ENCODE results near the gene ZNF555. TPM values are rescaled to one million over a fixed set of nuclear protein-coding genes. Genes with fewer than 3 reads are reported as not detected.

ZNF555 gene
- total RNA-seq, 4 donors from 2014 or later, result 2.6 to 6.4 (median 3.9) TPM

GRCh38 chr19:2802826-2803225, 38.4 kb upstream of the ZNF555 start:
- no peak overlapping the region for H3K4me3 ChIP-seq
- 90 to 98% methylated on average over 2 to 17 of the region's 17 CpGs for WGBS, 2 donors (ENCODE audit: low coverage in 1 of 2)
- H3K36me3 ChIP-seq, result no peaks in the 10 kb centered on the region
- intact Hi-C loops (cut with DNase I; ENCODE audit: low total_unique reads) (no loop called here), in situ Hi-C loops (cut with MboI; ENCODE audit: low pct_ligation_motif_present in 1 of 4, low pct_unique_long_range_greater_than_20kb in 1 of 4, low sequenced_read_pairs in 3 of 4) (no loop called here)
- no peaks in the 10 kb centered on the region for H3K9me3 ChIP-seq
- no peak overlapping the region for H3K27ac ChIP-seq
- TF ChIP-seq POLR2AphosphoS5 (IDR thresholded peaks at IDR 0.05) (no peak), POLR2A (IDR thresholded peaks at IDR 0.05) (no peak), EP300 (IDR thresholded peaks at IDR 0.05; ENCODE audit: low read depth) (no peak), CTCF (IDR thresholded peaks at IDR 0.05) (no peak)
- H3K4me1 ChIP-seq, result no peaks in the 10 kb centered on the region
- no peaks in the 10 kb centered on the region for H3K27me3 ChIP-seq
- DNase-seq, result no peak

- Histone ChIP-seq H3K4me3 (no peak overlapping the region), H3K4me1 (no peaks in the 10 kb centered on the region), H3K27ac (no peak overlapping the region), H3K36me3 (no peaks in the 10 kb centered on the region), H3K27me3 (no peaks in the 10 kb centered on the region), H3K9me3 (no peaks in the 10 kb centered on the region)
- intact Hi-C loops (cut with DNase I; ENCODE audit: low total_unique reads) (no loop called here), in situ Hi-C loops (cut with MboI; ENCODE audit: low pct_ligation_motif_present in 1 of 4, low pct_unique_long_range_greater_than_20kb in 1 of 4, low sequenced_read_pairs in 3 of 4) (no loop called here)
- TF ChIP-seq POLR2AphosphoS5 (IDR thresholded peaks at IDR 0.05), result no peak
- no peak for TF ChIP-seq CTCF (IDR thresholded peaks at IDR 0.05)
- no peak for TF ChIP-seq POLR2A (IDR thresholded peaks at IDR 0.05)
- TF ChIP-seq EP300 (IDR thresholded peaks at IDR 0.05; ENCODE audit: low read depth), result no peak
- no peak for DNase-seq
- 85 to 100% methylated on average over 7 to 29 of the region's 29 CpGs for WGBS, 2 donors (ENCODE audit: low coverage in 1 of 2)
These were observed 37.7 kb upstream of the ZNF555 start for GRCh38 chr19:2803486-2804155.

GRCh38 chr19:2804156-2805004, 36.9 kb upstream of the ZNF555 start:
- TF ChIP-seq POLR2A (IDR thresholded peaks at IDR 0.05) (no peak), EP300 (IDR thresholded peaks at IDR 0.05; ENCODE audit: low read depth) (no peak), CTCF (IDR thresholded peaks at IDR 0.05) (no peak), POLR2AphosphoS5 (IDR thresholded peaks at IDR 0.05) (no peak)
- H3K36me3 ChIP-seq, result peaks cover 0 to 4% (median 2%) of the 10 kb centered on the region in 4 donors

GRCh38 chr19:2805261-2805900, 35.9 kb upstream of the ZNF555 start:
- peaks cover 0 to 9% (median 3%) of the 10 kb centered on the region in 4 donors for H3K36me3 ChIP-seq
- DNase-seq, result no peak
- H3K4me1 ChIP-seq, result no peaks in the 10 kb centered on the region
- no peaks in the 10 kb centered on the region for H3K27me3 ChIP-seq
- no peaks in the 10 kb centered on the region for H3K9me3 ChIP-seq
- in situ Hi-C loops (cut with MboI; ENCODE audit: low pct_ligation_motif_present in 1 of 4, low pct_unique_long_range_greater_than_20kb in 1 of 4, low sequenced_read_pairs in 3 of 4), result no loop called here
- 94% methylated on average over 21 of the region's 28 CpGs; no CpG with 5 or more reads in 1 of the 2 donors for WGBS, 2 donors (ENCODE audit: low coverage in 1 of 2)
- H3K4me3 ChIP-seq, result no peak overlapping the region
- intact Hi-C loops (cut with DNase I; ENCODE audit: low total_unique reads), result no loop called here
- H3K27ac ChIP-seq, result no peak overlapping the region
- TF ChIP-seq POLR2A (IDR thresholded peaks at IDR 0.05) (no peak), POLR2AphosphoS5 (IDR thresholded peaks at IDR 0.05) (no peak), EP300 (IDR thresholded peaks at IDR 0.05; ENCODE audit: low read depth) (no peak), CTCF (IDR thresholded peaks at IDR 0.05) (no peak)

More at GRCh38 chr19:2804156-2805004, 36.9 kb upstream of the ZNF555 start:
- Histone ChIP-seq H3K4me1 (no peaks in the 10 kb centered on the region), H3K27ac (no peak overlapping the region), H3K27me3 (no peaks in the 10 kb centered on the region), H3K4me3 (no peak overlapping the region), H3K9me3 (no peaks in the 10 kb centered on the region)
- intact Hi-C loops (cut with DNase I; ENCODE audit: low total_unique reads), result no loop called here
- no peak for DNase-seq
- in situ Hi-C loops (cut with MboI; ENCODE audit: low pct_ligation_motif_present in 1 of 4, low pct_unique_long_range_greater_than_20kb in 1 of 4, low sequenced_read_pairs in 3 of 4), result no loop called here
- 86 to 100% methylated on average over 3 to 25 of the region's 27 CpGs for WGBS, 2 donors (ENCODE audit: low coverage in 1 of 2)

Data from transverse colon (tissue), 4 donors.